ENCODE results near the gene SORCS2.

GRCh38 chr4:7507381-7507780 lies 315.0 kb downstream of the SORCS2 start:
- TF ChIP-seq EZH2 (IDR thresholded peaks at IDR 0.05; ENCODE audit: low read length, unreplicated experiment) (no peak), CTCF (conservative IDR thresholded peaks at IDR 0.05; ENCODE audit: low read depth, low read length) (no peak), EZH2phosphoT487 (IDR thresholded peaks at IDR 0.05; ENCODE audit: borderline replicate concordance, low read length) (no peak)

Measured in PC-3 (cell line).